ENCODE results near the gene TRERF1.

The TRERF1 gene

GRCh38 chr6:42184475-42184874 lies 267.3 kb downstream of the TRERF1 start:
- no peak for DNase-seq (ENCODE audit: low spot score)

DNA sequence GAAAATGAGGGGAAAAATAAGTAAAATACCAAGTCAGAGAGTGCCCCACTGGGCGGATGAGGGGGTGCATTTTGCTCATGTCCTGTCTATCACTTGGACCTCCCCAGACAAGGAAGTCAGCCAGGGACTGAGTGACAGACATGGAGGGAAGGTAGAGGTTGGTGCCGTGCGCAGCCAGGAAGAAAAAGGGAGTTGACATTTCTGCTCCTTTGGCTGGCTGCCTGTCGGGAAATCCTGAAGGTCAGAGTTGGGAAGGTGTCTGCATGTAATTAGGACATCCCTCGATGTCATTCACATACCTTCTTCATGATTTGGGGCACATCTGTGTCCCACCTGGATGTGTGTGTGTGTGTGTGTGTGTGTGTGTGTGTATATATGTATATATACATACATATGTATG lies 269.6 kb downstream of the TRERF1 start:
- DNase-seq (ENCODE audit: low spot score), result no peak

GRCh38 chr6:42179945-42180313 lies 271.8 kb downstream of the TRERF1 start:
- DNase-seq (ENCODE audit: low spot score), result no peak

DNA sequence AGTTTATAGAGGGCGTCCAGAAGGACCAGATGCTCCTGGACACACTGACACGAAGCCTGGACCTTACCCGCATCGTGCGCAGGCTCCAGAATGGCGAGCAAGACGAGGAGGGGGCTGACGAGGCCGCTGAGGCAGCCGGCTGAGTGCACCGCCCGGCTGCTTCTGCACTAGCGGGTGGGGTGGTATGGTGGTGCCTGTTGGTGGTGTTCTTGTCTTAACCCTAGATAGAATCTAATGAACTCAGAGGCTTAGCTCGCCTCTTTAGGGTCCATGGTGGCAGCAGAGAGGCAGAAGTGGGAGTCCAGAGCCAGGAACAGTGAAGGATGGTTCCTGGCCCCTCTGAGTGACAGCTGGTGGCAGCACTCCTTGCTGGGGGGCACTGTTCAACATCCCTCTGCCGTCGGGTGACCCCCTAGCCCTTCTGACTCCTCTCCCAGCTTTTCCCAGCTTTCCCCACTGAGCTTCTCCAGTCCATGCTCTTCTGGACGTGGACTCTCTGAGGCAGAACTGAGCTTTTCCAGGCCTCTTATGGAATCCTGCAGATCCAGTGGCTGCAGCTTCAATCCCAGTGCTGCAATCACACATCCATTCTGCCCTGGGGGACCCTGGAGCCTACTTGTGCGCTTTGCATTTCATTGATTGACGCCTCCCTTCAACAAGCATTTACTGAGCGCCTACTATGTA lies 272.3 kb downstream of the TRERF1 start:
- no peak for DNase-seq (ENCODE audit: low spot score)

DNA sequence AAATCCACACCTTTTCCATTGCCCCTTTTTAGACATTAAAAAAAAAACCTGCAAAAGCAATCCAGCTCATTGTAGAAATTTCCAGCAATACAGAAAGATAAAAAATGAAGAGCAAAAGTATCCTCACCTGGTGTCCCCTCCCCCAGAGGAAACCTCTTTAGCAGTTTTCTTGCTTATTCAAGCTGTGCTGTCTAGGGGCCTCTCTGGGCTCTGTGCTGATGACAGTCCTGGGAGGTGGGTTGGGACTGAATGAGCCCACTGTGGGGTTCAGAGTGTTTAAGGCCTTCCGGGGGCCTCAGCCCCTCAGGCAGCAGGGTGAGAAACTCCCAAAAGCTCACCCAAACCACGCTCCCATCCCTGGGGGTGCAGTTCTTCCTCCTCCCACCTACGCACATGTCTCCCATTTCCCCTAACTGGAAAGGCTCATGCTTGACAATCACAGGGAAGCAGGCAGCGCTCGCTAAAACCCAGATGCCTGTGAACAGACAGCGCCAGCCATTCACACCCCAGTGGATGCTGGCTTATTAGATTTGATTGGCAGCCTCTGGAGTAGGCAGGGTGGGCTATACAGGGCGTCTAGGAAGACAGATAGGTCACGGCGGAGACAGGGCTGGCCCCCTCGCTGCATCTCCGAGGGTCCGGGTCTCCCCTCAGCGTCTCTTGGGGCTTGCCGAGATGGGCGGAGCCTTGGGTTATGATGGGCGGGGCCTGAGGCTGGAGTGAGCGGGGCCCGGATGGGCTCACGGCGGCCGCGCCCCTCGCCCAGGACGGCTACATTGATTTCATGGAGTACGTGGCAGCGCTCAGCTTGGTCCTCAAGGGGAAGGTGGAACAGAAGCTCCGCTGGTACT lies 274.0 kb downstream of the TRERF1 start:
- DNase-seq (ENCODE audit: low spot score), result no peak

DNA sequence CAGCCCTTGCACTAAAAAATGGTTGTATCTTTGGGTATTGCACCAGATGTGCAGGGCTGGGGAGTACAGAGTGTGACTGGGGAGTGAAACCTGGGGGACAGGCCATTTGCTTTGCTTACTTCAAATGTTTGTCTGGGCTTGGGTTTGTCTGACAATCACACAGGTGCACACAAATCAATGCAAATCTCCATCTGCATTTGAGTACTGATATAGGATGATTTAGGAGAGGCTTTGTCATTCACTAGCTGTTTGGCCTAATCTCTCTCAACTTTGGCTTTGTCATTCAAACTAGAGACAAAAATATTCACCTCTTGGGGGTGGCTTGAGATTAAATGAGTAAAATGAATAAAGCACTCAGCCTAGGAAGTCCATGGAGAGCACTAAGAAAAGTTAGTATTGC lies 274.7 kb downstream of the TRERF1 start:
- DNase-seq (ENCODE audit: low spot score), result no peak

GRCh38 chr6:42175860-42176259 lies 275.9 kb downstream of the TRERF1 start:
- DNase-seq (ENCODE audit: low spot score), result no peak
